SK-N-SH treated with all-trans-retinoic acid at 6 μM for 48 hours (cell line): ENCODE measurements around the gene SCAPER.

Experiments
- ARNTL ChIP-seq: fragments of 450-650 bp; formaldehyde crosslinking; IDR thresholded peaks from 2 replicates; pipeline ENCODE4 v1.5.0; 2020; ENCODE audit warnings: low read depth, mild to moderate bottlenecking, moderate library complexity, borderline replicate concordance
- RARB ChIP-seq: fragments of 250-450 bp; sonication (Bioruptor Pico); IDR thresholded peaks from 2 replicates; pipeline ENCODE4 v1.8.0; 2021; ENCODE audit warnings: mild to moderate bottlenecking, moderate library complexity
- TF ChIP-seq, protein P1 (sequence below): fragments of 250-450 bp; sonication (Bioruptor Pico); IDR thresholded peaks from 2 replicates; pipeline ENCODE4 v1.8.0; 2020; ENCODE audit warnings: mild to moderate bottlenecking, moderate library complexity, borderline replicate concordance

GRCh38 chr15:76843269-76843668 is 61.9 kb downstream of the SCAPER start:
- TF ChIP-seq ARNTL (CRISPR knock-in tag), result no peak
- TF ChIP-seq, protein P1, sequence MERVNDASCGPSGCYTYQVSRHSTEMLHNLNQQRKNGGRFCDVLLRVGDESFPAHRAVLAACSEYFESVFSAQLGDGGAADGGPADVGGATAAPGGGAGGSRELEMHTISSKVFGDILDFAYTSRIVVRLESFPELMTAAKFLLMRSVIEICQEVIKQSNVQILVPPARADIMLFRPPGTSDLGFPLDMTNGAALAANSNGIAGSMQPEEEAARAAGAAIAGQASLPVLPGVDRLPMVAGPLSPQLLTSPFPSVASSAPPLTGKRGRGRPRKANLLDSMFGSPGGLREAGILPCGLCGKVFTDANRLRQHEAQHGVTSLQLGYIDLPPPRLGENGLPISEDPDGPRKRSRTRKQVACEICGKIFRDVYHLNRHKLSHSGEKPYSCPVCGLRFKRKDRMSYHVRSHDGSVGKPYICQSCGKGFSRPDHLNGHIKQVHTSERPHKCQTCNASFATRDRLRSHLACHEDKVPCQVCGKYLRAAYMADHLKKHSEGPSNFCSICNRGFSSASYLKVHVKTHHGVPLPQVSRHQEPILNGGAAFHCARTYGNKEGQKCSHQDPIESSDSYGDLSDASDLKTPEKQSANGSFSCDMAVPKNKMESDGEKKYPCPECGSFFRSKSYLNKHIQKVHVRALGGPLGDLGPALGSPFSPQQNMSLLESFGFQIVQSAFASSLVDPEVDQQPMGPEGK (CRISPR knock-in tag), result no peak
- TF ChIP-seq RARB (CRISPR knock-in tag), result no peak
